ENCODE results near the gene SLC18B1.

GRCh38 chr6:132805548-132805947 is 7.1 kb upstream of the SLC18B1 start:
- TF ChIP-seq CTCF (optimal IDR thresholded peaks at IDR 0.05 in 1 of 3, IDR thresholded peaks at IDR 0.05 in 1 of 3, conservative IDR thresholded peaks at IDR 0.05 in 1 of 3; ENCODE audit: extremely low read depth in 1 of 3, insufficient read depth in 2 of 3, low read length in 3 of 3): no peak
- no peak for TF ChIP-seq EZH2 (IDR thresholded peaks at IDR 0.05; ENCODE audit: low read length)
